GM18951 (cell line): ENCODE results near the gene SHANK2.

Experiments used
- POLR2A ChIP-seq: IDR thresholded peaks from 4 replicates; pipeline ENCODE4 v1.6.1; 2011; ENCODE audit warnings: mild to moderate bottlenecking; ENCODE audit not compliant: insufficient read length, insufficient read depth; ENCODE audit errors: extremely low read depth
- in situ Hi-C: fragments of 300-500 bp; cut with MboI; formaldehyde crosslinking; loops from one replicate; pipeline ENCODE4 v1.12.0; 2022; ENCODE audit warnings: low sequenced_read_pairs, mixed read lengths, inconsistent platforms; ENCODE audit not compliant: unreplicated experiment

Gene SHANK2

DNA sequence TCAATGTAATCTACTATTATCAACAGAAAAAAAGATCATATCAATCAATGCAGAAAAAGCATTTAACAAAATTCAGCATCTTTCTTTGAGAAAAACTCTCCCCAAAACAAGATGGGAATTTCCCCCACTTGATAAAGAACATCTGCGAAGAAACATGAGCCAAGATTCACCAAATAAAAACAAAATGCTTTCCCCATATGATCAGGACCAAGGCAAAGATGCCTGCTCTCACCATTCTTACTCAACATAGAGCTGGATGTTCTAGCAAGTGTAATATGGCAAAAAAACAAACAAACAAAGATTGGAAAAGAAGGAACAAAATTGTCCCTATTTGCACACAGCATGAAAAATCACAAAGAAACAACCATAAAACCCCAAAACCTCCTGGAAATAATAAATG is 23.4 kb downstream of the SHANK2 start:
- in situ Hi-C loops, result no loop called here
- TF ChIP-seq POLR2A, result no peak

DNA sequence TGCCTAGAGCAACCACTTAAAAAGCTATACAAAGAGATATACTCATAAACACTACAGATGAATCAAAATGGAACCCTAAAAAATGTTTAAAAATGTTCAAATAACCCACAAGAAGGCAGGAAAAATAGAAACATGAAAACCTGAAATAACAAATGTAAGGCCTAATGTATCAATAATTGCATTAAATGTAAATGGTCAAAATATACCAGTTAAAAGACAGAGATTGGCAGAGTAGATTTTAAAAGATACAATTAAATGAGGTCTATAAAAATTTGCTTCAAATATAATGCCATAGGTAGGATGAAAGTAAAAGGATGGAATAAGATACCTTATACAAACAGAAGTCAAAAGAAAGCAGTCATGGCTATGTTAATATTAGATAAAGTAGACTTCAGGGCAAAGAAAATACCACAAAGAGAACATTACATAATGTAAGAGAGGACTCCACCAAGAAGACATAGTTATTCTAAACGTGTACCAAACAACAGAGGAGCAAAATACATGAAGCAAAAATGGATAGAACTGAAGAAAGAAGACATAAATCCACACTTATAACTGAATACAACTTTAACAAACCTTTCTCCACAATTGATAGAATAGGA is 25.2 kb downstream of the SHANK2 start:
- no peak for TF ChIP-seq POLR2A

DNA sequence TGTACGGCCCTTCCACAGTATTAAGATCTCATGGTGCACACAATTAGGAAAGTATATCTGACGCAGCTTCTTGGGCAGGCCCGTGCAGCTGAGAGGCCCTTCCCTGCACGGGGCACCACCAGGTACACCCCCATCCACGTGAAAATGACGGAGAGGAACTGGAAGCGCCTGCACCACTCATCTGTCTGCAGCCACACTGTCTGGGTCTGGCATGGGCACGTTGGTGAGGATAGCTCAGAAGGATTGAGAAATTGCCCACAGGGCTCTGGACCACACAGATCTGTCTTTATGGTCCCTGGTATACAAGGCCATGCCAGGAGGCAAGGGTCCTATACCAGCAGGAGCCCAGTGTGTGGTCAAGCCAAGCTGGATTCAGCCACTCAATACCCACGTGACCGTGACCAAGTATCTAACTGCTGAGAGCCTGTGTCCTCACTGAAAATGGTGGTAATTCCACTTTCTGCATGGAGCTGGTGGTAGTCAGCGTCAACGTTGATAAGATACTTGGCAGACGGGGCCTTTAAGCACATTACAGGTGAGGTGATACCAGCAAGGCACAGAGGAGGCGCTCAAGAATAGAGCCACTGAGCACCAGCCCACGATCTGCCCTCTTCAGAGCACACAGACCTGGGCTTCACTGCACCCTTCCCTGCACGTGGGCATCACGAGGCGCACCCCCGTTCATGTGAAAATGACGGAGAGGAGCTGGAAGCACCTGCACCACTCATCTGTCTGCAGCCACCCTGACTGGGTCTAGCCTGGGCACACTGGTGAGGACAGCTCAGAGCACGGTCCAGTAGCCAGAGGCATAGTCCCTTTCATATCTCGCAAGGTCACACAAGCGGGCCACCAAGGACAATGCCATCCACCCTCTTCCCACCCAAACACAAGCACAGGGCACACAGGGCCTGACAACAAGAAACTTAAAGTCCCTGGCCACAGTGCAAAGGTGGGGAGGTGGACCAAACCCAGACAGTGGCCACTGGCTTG is 28.4 kb downstream of the SHANK2 start:
- in situ Hi-C loops, result no loop called here

More for the DNA sequence above, 25.2 kb downstream of the SHANK2 start:
- in situ Hi-C loops, result no loop called here

DNA sequence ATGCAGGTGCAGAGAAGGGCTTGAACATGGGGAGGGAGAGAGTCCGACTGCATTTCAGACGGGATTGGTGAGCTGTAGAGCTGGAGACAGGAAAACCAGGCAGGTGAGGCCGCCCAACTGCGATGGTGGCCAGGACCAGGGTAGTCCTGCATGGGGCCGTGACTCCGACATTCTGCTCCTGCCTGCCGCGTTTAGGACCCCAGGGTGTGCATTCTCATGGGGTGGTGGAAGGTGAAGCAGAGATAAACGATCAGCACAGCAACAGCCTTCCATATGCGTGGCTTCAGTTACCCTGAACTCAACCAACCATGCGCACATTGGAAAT is 29.3 kb downstream of the SHANK2 start:
- in situ Hi-C loops, result no loop called here
- no peak for TF ChIP-seq POLR2A

More for the DNA sequence above, 28.4 kb downstream of the SHANK2 start:
- TF ChIP-seq POLR2A, result no peak

DNA sequence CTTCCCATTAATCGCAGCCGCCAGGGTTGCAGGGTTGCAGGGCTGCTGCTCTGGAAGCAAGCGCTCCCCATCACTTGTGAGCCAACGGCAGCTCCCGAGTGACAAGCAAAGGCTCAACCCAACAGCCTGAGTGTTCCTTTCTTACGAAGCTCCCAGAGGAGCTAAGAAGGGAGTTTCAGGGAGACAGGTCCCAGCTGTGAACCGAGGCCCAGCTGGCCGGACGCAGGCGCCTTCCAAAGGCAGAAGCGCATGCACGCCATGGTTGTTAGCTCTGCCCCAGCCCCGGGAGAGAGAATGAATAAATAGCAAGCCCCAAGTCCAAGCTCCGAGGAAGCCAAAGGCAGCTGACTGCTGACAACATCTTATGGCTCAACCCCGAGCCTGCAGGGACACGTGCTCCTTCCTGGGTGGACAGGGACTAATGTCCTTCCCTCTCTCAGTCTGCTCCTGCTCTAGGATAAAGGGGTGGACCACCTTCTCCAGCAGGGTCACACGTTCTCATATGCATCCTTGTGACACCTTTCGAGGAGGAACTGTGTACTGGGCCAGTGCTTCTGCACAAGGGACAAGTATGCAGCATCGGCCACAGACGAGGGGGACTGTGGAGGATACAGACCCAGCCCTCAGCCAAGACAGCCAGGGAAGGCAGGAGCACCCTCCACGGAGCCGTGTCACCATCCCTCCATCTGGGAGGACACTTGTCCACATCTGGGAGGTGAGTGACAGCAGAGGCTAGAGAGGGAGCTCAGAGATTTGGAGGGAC is 29.9 kb downstream of the SHANK2 start:
- TF ChIP-seq POLR2A, result no peak
- in situ Hi-C loops, result no loop called here

DNA sequence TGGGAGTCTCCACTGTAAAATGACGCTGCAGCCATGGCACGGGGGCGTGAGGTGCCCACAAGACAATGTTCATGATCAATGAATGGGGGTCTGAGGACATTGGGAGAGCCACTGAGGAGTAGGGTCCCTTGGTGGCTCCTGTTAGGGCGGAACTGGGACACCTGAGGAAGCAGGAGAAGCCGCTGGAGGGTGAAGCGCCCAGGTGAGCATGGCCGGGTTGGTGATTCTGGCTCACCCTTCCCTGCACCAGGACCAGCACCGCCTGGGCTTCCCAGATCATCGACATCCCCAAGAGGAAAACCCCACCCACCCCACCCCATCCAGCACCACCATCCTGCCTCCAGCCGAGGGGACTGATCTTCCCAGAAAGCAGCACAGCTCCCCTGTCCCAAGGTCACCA is 30.6 kb downstream of the SHANK2 start:
- in situ Hi-C loops, result no loop called here
- TF ChIP-seq POLR2A, result no peak

DNA sequence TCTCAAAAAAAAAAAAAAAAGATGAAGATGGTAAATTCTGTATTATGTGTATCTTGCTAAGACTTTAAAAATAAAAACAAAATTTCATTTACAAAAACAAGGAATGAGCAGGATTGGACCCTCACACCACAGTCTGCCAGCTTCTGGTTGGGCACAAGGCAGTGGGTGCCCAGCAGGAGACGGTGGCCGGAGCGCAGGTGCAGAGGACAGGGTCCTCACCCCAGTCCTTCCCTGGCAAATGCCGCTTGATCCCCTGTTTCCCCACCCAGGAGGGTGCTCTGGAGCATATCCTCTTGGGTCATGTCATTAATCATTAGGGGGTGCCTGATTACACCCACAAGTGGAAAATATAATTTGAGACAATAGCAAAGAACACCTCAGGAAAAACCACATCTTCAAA is 31.2 kb downstream of the SHANK2 start:
- in situ Hi-C loops, result no loop called here
- TF ChIP-seq POLR2A, result no peak

DNA sequence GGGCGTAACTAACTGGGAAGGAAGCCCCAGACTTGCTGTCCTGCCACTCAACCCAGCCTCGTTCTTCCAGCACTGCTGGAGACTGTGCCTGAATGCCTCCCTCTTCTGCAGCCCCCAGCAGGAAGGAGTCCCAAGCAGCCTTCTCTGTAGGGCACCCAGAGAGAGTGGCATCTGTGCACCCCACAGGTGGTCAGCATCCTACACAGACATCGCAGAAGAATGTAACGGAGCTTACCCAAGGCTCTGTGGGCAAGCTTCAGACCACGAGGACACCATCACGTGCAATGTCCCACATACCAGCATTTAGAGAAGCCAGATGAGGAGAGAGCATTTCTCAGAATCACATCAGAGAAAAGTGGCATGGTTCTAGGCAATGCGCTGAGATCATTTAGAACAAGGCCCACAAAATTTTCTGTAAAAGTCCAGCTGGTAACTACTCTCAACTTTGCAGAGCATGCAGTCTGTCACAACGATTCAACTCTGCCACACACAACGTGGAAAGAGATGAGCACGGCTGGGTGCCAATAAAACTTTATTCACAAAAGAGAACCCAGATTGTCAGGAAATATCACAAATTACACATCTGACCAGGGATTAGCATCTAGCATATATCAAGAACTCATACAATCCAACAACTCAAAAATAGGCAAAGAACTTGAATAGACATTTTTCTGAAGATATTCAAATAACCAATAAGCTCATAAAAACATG is 33.4 kb downstream of the SHANK2 start:
- no peak for TF ChIP-seq POLR2A
- in situ Hi-C loops, result no loop called here

DNA sequence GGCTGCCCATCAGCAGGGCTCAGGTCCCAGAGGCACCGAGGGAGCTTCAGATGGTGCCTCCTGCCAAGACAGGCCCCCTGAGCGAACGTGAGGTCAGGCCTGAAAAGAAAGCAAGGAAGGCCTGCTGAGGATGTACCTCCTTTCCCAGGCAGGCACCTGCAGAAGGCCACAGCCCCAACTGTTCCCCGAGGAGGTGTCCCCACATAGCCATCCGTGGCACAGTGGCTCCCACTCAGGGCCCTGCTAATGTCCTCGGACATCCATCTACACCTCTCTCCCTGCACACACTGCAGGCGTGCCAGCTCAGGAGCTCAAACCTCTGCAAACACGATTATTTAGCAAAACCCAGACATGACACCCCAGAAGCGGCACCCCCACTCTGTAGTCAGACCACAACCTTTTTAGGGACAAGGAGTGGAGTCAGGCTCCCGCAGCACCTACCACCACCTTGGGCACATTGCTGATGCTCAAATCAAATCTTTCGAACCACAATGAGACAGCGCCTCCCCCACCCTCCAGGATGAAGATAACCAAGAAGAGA is 36.9 kb downstream of the SHANK2 start:
- in situ Hi-C loops, result no loop called here
- TF ChIP-seq POLR2A, result no peak

DNA sequence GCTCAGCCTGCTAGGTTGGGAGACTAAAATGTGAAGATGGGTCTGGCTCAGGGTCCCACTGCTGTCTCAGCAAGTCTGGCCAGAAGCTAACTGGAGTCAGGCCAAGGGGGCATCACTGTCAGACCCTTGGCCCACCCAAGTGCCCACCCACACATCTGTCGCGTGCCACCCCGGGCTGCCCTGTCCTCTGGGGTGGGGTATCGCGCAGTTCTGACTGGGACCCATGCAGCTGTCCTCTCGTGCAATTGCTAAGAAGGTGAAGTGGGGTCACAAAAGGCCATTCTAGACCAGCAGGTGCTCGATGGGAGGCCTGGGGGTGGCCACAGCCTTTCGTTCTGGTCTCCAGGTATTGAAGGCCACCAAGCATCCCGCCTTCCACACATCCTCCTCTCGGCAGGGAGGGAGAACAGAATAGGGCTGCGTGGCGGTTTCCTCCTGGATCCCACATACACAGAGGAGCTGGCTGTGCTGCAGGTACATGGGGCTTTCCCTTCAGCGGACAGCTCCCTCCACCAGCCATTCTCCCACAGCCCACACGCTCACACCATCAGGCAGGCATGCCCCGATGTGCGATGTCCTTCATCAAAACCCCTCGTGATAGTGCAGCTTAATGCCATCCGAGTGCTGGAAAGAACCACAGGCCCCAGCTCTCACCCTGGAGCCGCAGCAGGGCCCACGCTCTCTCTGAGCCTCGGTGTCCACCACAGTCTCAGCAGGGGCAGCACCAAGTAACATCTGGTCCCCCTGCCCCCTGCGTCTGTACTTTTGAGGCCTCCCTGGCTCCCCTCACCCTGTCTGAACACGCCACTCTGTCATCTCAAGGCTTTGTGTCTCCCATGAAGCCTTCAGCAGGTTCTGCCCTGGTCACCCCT is 37.6 kb downstream of the SHANK2 start:
- in situ Hi-C loops, result no loop called here
- TF ChIP-seq POLR2A, result no peak

DNA sequence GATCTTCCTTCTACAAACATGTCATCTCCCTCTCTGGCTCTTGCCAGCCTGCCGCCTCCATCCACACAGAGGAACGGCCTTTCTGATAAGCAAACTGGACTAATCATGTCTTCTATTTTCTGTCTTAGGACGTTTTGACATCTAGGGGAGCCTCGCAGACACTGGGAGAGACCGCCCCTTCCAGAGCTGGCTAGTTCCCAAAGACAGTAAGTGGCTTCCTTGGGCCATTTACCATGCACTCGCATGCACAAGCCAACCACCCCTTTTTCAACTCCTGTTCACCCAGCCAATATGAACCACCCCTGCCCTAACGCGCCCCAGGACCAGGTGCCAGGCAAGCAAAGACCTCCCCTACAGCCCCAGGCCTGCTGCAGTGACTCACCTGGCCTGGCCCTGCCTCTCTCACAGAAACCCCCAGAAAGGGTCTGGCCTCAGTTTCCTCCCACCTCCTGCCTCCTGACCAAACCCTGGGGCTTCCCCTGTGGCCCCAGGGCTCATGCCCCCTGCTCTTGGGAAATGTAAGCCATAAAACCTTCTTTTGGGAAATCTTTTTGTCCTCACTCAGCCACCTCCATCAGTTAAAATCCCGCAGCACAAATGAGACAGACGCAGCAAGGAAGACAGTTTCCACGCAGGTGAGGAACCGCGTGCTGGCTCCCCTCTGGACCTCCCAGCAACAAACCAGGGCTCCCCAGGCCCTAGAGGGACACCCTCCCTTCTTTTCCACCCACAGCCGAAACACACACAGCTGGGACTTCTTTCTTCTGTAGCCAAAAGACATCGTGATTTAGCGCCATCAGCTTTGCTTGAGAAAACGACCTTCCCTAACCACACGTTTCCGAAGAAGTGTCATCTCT is 38.5 kb downstream of the SHANK2 start:
- TF ChIP-seq POLR2A, result no peak
- in situ Hi-C loops, result no loop called here
